Endothelial cell of umbilical vein (primary cell): Measurements from ENCODE around the gene CD300LG. TPM values are rescaled to one million over a fixed set of nuclear protein-coding genes. Genes with fewer than 3 reads are reported as not detected.
A peak's percentile ranks its signal among the peaks of the same experiment; 100 is the strongest.
"Not testable (repeated sequence)": the region's sequence is repeated elsewhere in the genome, so short reads cannot be mapped to it uniquely, and the experiment has no call there.

ENCODE experiments used
- BruUV-seq: library from RNA; stranded (reverse); fragments of 400-500 nt; replicated peaks from 2 replicates; lab custom pipeline; 2021; lab: Mats Ljungman, UMichigan
- CTCF ChIA-PET: fragments of 300-600, 350-600 bp; sonication (Branson Sonifier 250); formaldehyde crosslinking; loops from one replicate; lab custom pipeline; 2021; ENCODE audit warnings: antibody characterized with exemption, inconsistent platforms; lab: Charles Lee
- POLR2A ChIA-PET: fragments of 300-600, 350-600 bp; sonication (Branson Sonifier 250); formaldehyde crosslinking; loops from one replicate; lab custom pipeline; 2021; ENCODE audit warnings: antibody characterized with exemption, inconsistent platforms; lab: Charles Lee
- DNase-seq: peaks from one replicate; pipeline ENCODE4 v3.0.0-alpha.2; 2011; ENCODE audit warnings: low read depth, low spot score
- FAIRE-seq: peaks from 2 replicates; lab custom pipeline; 2011; peaks lifted over from hg19 to GRCh38; lab: Jason Lieb, UNC
- H2AFZ ChIP-seq: 2 replicates; pipeline ENCODE4 v1.6.0; 2012; ENCODE audit warnings: low read depth, low read length, control low read depth, inconsistent platforms
- H3K27ac ChIP-seq: 2 replicates; pipeline ENCODE4 v1.5.1; 2011; ENCODE audit warnings: low read depth, mild to moderate bottlenecking, control low read depth, low read length, moderate library complexity; ENCODE audit not compliant: insufficient read depth
- H3K27me3 ChIP-seq, 2 experiments: 2 replicates each; pipeline versions ENCODE4 v1.6.0 to v1.6.1; 2011; ENCODE audit warnings: low read length in 2 of 2, mixed read lengths in 1 of 2; ENCODE audit not compliant: control insufficient read depth in 2 of 2, insufficient read depth in 2 of 2
- H3K36me3 ChIP-seq, 2 experiments: 2 replicates in 1 of 2; 3 replicates in 1 of 2; pipeline ENCODE4 v1.5.1; 2011; ENCODE audit warnings: low read length in 2 of 2, mild to moderate bottlenecking in 1 of 2, moderate library complexity in 1 of 2; ENCODE audit not compliant: control insufficient read depth in 2 of 2, insufficient read depth in 2 of 2; ENCODE audit errors: extremely low read depth in 1 of 2
- H3K4me1 ChIP-seq: 3 replicates; pipeline ENCODE4 v1.5.1; 2011; ENCODE audit warnings: mild to moderate bottlenecking, low read length; ENCODE audit not compliant: control insufficient read depth, insufficient read depth; ENCODE audit errors: extremely low read depth
- H3K4me2 ChIP-seq: 2 replicates; pipeline ENCODE4 v1.6.1; 2011; ENCODE audit warnings: low read length, control low read depth, mixed read lengths; ENCODE audit not compliant: insufficient read depth
- H3K4me3 ChIP-seq, 3 experiments: fragments of 200-600 bp in 1 of 3; sonication (generic), shearing (Covaris generic) in 1 of 3; replicated peaks in 1 of 3; 2 replicates each; pipeline ENCODE4 v1.5.1; 2011 to 2016; ENCODE audit warnings: control low read depth in 3 of 3, low read length in 3 of 3, mild to moderate bottlenecking in 2 of 3, inconsistent platforms in 1 of 3, low read depth in 1 of 3, moderate library complexity in 1 of 3; ENCODE audit not compliant: insufficient read depth in 1 of 3
- H3K79me2 ChIP-seq: 2 replicates; pipeline ENCODE4 v1.6.0; 2012; ENCODE audit warnings: low read length, inconsistent platforms; ENCODE audit not compliant: control insufficient read depth, insufficient read depth
- H3K9ac ChIP-seq: replicated peaks from 2 replicates; pipeline ENCODE3; 2011; ENCODE audit warnings: low read length, control low read depth; ENCODE audit not compliant: insufficient read depth; ENCODE audit errors: extremely low read depth
- H3K9me1 ChIP-seq: replicated peaks from 3 replicates; pipeline ENCODE4 v1.6.0; 2011; ENCODE audit warnings: mild to moderate bottlenecking, low read length; ENCODE audit not compliant: control insufficient read depth, insufficient read depth; ENCODE audit errors: extremely low read depth
- H3K9me3 ChIP-seq: replicated peaks from 2 replicates; pipeline ENCODE4 v1.5.1; 2012; ENCODE audit warnings: low read length, inconsistent platforms; ENCODE audit not compliant: control insufficient read depth, insufficient read depth
- H4K20me1 ChIP-seq: replicated peaks from 2 replicates; pipeline ENCODE3; 2011; ENCODE audit warnings: mild to moderate bottlenecking, low read length; ENCODE audit not compliant: control insufficient read depth, insufficient read depth; ENCODE audit errors: extremely low read depth
- EZH2 ChIP-seq: IDR thresholded peaks from 2 replicates; pipeline ENCODE4 v1.6.1; 2012; ENCODE audit warnings: borderline replicate concordance, low read depth, mild to moderate bottlenecking, moderate library complexity, low read length, inconsistent platforms; ENCODE audit not compliant: severe bottlenecking
- dilution Hi-C: fragments of 300-500 bp; cut with MboI; formaldehyde crosslinking; loops from one replicate; pipeline ENCODE4 v1.15.0; 2019; ENCODE audit warnings: low sequenced_read_pairs; ENCODE audit not compliant: extremely low pct_ligation_motif_present
- intact Hi-C: fragments of 100-400 bp; cut with micrococcal nuclease; formaldehyde crosslinking; loops from one replicate; pipeline ENCODE4 v1.10.0; 2022
- polyA plus RNA-seq, 4 experiments: library from polyadenylated mRNA; depleted of rRNA in 3 of 4; stranded (reverse) in 3 of 4; unstranded in 1 of 4; fragments of >200 nt; gene quantifications; 2 replicates each; pipeline versions ENCODE4 v1.2.1 to v1.2.3, GENCODE V29; 2011 to 2012; ENCODE audit warnings: missing spikeins in 1 of 4
- total RNA-seq: library from RNA; stranded (reverse); gene quantifications from 2 replicates; pipeline ENCODE4 v1.2.3, GENCODE V29; 2021

The CD300LG gene
- total and polyA plus RNA-seq, 2 donors (not counting 3 experiments of a cell fraction or from before 2014, with no cell fraction given): not detected

DNA sequence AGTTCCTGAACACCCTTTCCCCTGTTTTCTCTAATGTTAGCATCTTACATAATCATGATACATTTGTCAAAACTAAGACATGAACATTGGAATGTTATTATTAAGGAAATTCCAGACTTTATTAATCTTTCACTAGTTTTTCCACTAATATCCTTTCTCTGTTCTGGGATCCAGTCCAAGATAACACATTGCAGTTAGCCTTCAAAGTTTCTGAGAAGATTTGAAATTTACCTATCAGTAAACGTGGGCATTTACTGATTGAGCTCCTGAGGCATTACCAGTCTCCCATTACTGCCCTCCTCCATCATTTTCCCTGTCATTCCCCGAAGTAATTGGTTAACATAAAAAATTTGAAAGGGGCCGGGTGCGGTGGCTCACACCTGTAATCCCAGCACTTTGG lies 5.7 kb upstream of the CD300LG start:
- Histone ChIP-seq H3K4me3 (no peak overlapping the region), H3K27me3 (peaks cover 0 to 2% of the 10 kb centered on the region in 2 experiments), H3K27ac (no peak overlapping the region), H3K9me3 (no peaks in the 10 kb centered on the region), H2AFZ (no peak overlapping the region), H3K9ac (no peak overlapping the region), H3K36me3 (no peaks in the 10 kb centered on the region), H4K20me1 (no peaks in the 10 kb centered on the region), H3K79me2 (no peaks in the 10 kb centered on the region), H3K4me2 (no peak overlapping the region), H3K4me1 (no peaks in the 10 kb centered on the region), H3K9me1 (no peaks in the 10 kb centered on the region)
- DNase-seq (peak; percentile 36), FAIRE-seq (no peak)
- intact Hi-C loops (no loop called here), dilution Hi-C loops (no loop called here)
- ChIA-PET POLR2A (interaction anchor here (0.7 kb wide), 1 partner anchor 405 kb away, joined by 4 read pairs; no protein-coding TSS in a partner anchor), CTCF (interaction anchor here (0.9 to 2.3 kb wide), 12 partner anchors 11 to 103 kb away, joined by 3 to 12 read pairs (median 6); partner anchors contain the start of gene CFAP97D1)
- BruUV-seq: no TSS peak
- TF ChIP-seq EZH2: no peak

DNA sequence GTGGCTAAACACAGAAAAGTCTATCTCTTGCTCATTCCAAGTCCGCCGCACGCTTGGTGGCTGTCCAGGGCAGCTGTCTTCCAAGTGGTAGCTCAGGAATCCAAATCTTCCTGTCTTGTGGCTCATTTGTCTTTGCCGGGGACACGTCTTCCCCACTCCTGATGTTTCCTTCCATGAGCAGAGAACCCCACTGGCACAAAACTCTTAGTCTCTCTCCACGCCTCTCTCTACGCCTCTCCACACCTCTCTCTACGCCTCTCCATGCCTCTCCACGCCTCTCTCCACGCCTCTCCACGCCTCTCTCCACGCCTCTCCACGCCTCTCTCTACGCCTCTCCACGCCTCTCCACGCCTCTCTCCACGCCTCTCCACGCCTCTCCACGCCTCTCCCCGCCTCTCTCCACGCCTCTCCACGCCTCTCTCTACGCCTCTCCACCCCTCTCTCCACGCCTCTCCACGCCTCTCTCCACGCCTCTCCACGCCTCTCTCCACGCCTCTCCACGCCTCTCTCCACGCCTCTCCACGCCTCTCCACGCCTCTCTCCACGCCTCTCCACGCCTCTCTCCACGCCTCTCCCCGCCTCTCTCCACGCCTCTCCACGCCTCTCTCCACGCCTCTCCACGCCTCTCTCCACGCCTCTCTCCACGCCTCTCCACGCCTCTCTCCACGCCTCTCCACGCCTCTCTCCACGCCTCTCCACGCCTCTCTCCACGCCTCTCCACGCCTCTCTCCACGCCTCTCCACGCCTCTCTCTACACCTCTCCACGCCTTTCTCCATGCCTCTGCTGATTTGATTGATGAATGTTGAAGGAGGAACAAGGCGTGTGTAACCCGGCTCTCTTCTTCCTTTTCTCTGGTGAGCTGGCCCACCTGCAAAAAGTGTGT lies 4.6 kb upstream of the CD300LG start:
- H3K36me3 ChIP-seq, H3K9me3 ChIP-seq, H3K27me3 ChIP-seq, H3K4me3 ChIP-seq, intact Hi-C loops, dilution Hi-C loops, H3K9me1 ChIP-seq, H2AFZ ChIP-seq, DNase-seq, BruUV-seq, H3K9ac ChIP-seq, H4K20me1 ChIP-seq, FAIRE-seq, H3K4me1 ChIP-seq, H3K79me2 ChIP-seq, H3K4me2 ChIP-seq, H3K27ac ChIP-seq: not testable (repeated sequence)
- CTCF ChIA-PET: interaction anchor here (1.0 to 1.7 kb wide), 3 partner anchors 52 to 87 kb away, joined by 5 to 12 read pairs (median 5); no protein-coding TSS in a partner anchor
- POLR2A ChIA-PET: interaction anchor here (0.6 kb wide), 1 partner anchor 45 kb away, joined by 7 read pairs; no protein-coding TSS in a partner anchor
